HCT116 (cell line): ENCODE data around the gene INTS6. TPM values are rescaled to one million over a fixed set of nuclear protein-coding genes. Genes with fewer than 3 reads are reported as not detected.

Source experiments
- ATAC-seq: fragments of 200-7000 bp; cut with Tn5 transposase; 2 replicates; pipeline ENCODE4 v1.9.1; 2020; ENCODE audit warnings: mild to moderate bottlenecking, moderate library complexity
- BruUV-seq: library from RNA; stranded (reverse); fragments of 400-500 nt; replicated peaks from 2 replicates; lab custom pipeline; 2021; lab: Mats Ljungman, UMichigan
- CTCF ChIA-PET: fragments of 300-600 bp; sonication (Branson Sonifier 250); formaldehyde crosslinking; loops from one replicate; lab custom pipeline; 2021; ENCODE audit warnings: antibody characterized with exemption; lab: Charles Lee
- POLR2A ChIA-PET: fragments of 300-600, 350-600 bp; sonication (Branson Sonifier 250); formaldehyde crosslinking; loops from one replicate; lab custom pipeline; 2021; ENCODE audit warnings: antibody characterized with exemption; lab: Charles Lee
- RAD21 ChIA-PET, 2 experiments: fragments of 300-600 bp; sonication (Branson Sonifier 250); formaldehyde crosslinking; loops; one replicate each; lab custom pipeline; 2023; ENCODE audit warnings: low total read pairs in 2 of 2; ENCODE audit not compliant: uncharacterized antibody in 2 of 2, unreplicated experiment in 2 of 2, low non-redundant PET in 1 of 2; lab: Charles Lee
- DNase-seq: peaks from one replicate; pipeline ENCODE4 v3.0.0-alpha.2; 2010; ENCODE audit warnings: low read depth, low spot score
- H2AFZ ChIP-seq: fragments of 200-600 bp; shearing (Covaris generic), sonication (generic); 2 replicates; pipeline ENCODE4 v1.6.1; 2017; ENCODE audit warnings: low read depth, mixed run types, mixed read lengths, antibody characterized with exemption, low read length; ENCODE audit not compliant: poor library complexity, severe bottlenecking
- H3K27ac ChIP-seq: 2 replicates; pipeline ENCODE4 v1.5.1; 2012; ENCODE audit warnings: low read depth, low read length
- H3K27me3 ChIP-seq: fragments of 200-600 bp; sonication (generic); 2 replicates; pipeline ENCODE4 v1.6.1; 2016; ENCODE audit warnings: mixed run types, low read length, mixed read lengths; ENCODE audit not compliant: insufficient read depth
- H3K36me3 ChIP-seq, 2 experiments: fragments of 200-500 bp in 1 of 2; fragments of 200-600 bp in 1 of 2; sonication (Bioruptor generic) in 1 of 2; sonication (generic) in 1 of 2; 2 replicates each; pipeline versions ENCODE4 v1.5.1 to v1.6.1; 2014 to 2016; ENCODE audit warnings: low read length in 2 of 2, inconsistent platforms in 1 of 2, mixed read lengths in 1 of 2, mixed run types in 1 of 2; ENCODE audit not compliant: insufficient read depth in 2 of 2, control insufficient read depth in 1 of 2
- H3K4me1 ChIP-seq, 2 experiments: fragments of 200-600 bp in 1 of 2; sonication (generic) in 1 of 2; 2 replicates each; pipeline versions ENCODE4 v1.5.1 to v1.6.1; 2012 to 2017; ENCODE audit warnings: low read length in 2 of 2, inconsistent platforms in 1 of 2, mild to moderate bottlenecking in 1 of 2, mixed read lengths in 1 of 2, mixed run types in 1 of 2, moderate library complexity in 1 of 2; ENCODE audit not compliant: insufficient read depth in 2 of 2, control insufficient read depth in 1 of 2
- H3K4me2 ChIP-seq: fragments of 200-600 bp; sonication (generic); 2 replicates; pipeline ENCODE4 v1.6.1; 2017; ENCODE audit warnings: mixed run types, low read length, mixed read lengths
- H3K4me3 ChIP-seq, 2 experiments: fragments of 200-600 bp in 1 of 2; sonication (generic) in 1 of 2; replicated peaks in 1 of 2; 2 replicates each; pipeline ENCODE4 v1.5.1; 2011 to 2016; ENCODE audit warnings: low read length in 2 of 2, control low read depth in 1 of 2, low read depth in 1 of 2, mild to moderate bottlenecking in 1 of 2, mixed read lengths in 1 of 2, mixed run types in 1 of 2
- H3K79me2 ChIP-seq: fragments of 200-600 bp; sonication (generic); 2 replicates; pipeline ENCODE4 v1.6.1; 2017; ENCODE audit warnings: mild to moderate bottlenecking, mixed run types, low read length, moderate library complexity, mixed read lengths; ENCODE audit not compliant: insufficient read depth
- H3K9ac ChIP-seq: fragments of 200-600 bp; sonication (generic); 2 replicates; pipeline ENCODE4 v1.6.1; 2016; ENCODE audit warnings: low read length, mixed read lengths
- H3K9me2 ChIP-seq: fragments of 200-600 bp; sonication (generic), shearing (Covaris generic); 2 replicates; pipeline ENCODE4 v1.6.1; 2017; ENCODE audit warnings: mixed run types, mild to moderate bottlenecking, moderate library complexity; ENCODE audit not compliant: insufficient read depth
- H3K9me3 ChIP-seq, 2 experiments: fragments of 200-500 bp in 1 of 2; fragments of 200-600 bp in 1 of 2; sonication (Bioruptor generic) in 1 of 2; sonication (generic) in 1 of 2; 2 replicates each; pipeline ENCODE4 v1.6.1; 2014 to 2017; ENCODE audit warnings: low read length in 2 of 2, mixed read lengths in 2 of 2, inconsistent platforms in 1 of 2, low read depth in 1 of 2, mild to moderate bottlenecking in 1 of 2, mixed run types in 1 of 2, moderate library complexity in 1 of 2; ENCODE audit not compliant: control insufficient read depth in 1 of 2, insufficient read depth in 1 of 2
- H4K20me1 ChIP-seq: fragments of 200-600 bp; sonication (generic), shearing (Covaris generic); 2 replicates; pipeline ENCODE4 v1.6.1; 2017; ENCODE audit warnings: mixed run types, mild to moderate bottlenecking, moderate library complexity; ENCODE audit not compliant: insufficient read depth
- ATF3 ChIP-seq: IDR thresholded peaks from 2 replicates; pipeline ENCODE4 v1.6.1; 2012
- CBX3 ChIP-seq: IDR thresholded peaks from 2 replicates; pipeline ENCODE4 v1.6.1; 2012; ENCODE audit warnings: low read depth
- CEBPB ChIP-seq: IDR thresholded peaks from 2 replicates; pipeline ENCODE4 v1.6.1; 2012; ENCODE audit warnings: low read depth
- CTCF ChIP-seq, 3 experiments: fragments of 200-600 bp in 1 of 3; sonication (generic) in 1 of 3; IDR thresholded peaks in 2 of 3; conservative IDR thresholded peaks in 1 of 3; 2 replicates each; pipeline ENCODE4 v1.5.1; 2012 to 2017; ENCODE audit warnings: low read depth in 2 of 3, low read length in 2 of 3, antibody characterized with exemption in 1 of 3, borderline replicate concordance in 1 of 3, control low read depth in 1 of 3, mild to moderate bottlenecking in 1 of 3, mixed read lengths in 1 of 3, mixed run types in 1 of 3, moderate library complexity in 1 of 3; ENCODE audit not compliant: insufficient read depth in 1 of 3
- EGR1 ChIP-seq: IDR thresholded peaks from 2 replicates; pipeline ENCODE4 v1.6.1; 2012; ENCODE audit warnings: low read depth
- ELF1 ChIP-seq: IDR thresholded peaks from 2 replicates; pipeline ENCODE4 v1.6.1; 2012; ENCODE audit warnings: low read depth, borderline replicate concordance
- EZH2 ChIP-seq: fragments of 200-600 bp; sonication (generic); IDR thresholded peaks from 2 replicates; pipeline ENCODE4 v1.6.1; 2017; ENCODE audit warnings: antibody characterized with exemption, mixed run types
- FOSL1 ChIP-seq: IDR thresholded peaks from 2 replicates; pipeline ENCODE4 v1.6.1; 2012; ENCODE audit warnings: low read depth
- POLR2AphosphoS5 ChIP-seq: IDR thresholded peaks from 2 replicates; pipeline ENCODE4 v1.6.1; 2011; ENCODE audit warnings: mild to moderate bottlenecking, low read depth, low read length, moderate library complexity
- RAD21 ChIP-seq: IDR thresholded peaks from 2 replicates; pipeline ENCODE4 v1.6.1; 2012; ENCODE audit warnings: low read depth, mild to moderate bottlenecking
- SIN3A ChIP-seq: IDR thresholded peaks from 2 replicates; pipeline ENCODE4 v1.6.1; 2012; ENCODE audit warnings: low read depth
- SP1 ChIP-seq: IDR thresholded peaks from 2 replicates; pipeline ENCODE4 v1.6.1; 2012; ENCODE audit warnings: low read depth
- SRF ChIP-seq: IDR thresholded peaks from 2 replicates; pipeline ENCODE4 v1.6.1; 2012; ENCODE audit warnings: low read depth
- YY1 ChIP-seq: IDR thresholded peaks from 2 replicates; pipeline ENCODE4 v1.6.1; 2011; ENCODE audit warnings: low read length, low read depth, moderate library complexity, mild to moderate bottlenecking; ENCODE audit not compliant: insufficient replicate concordance; ENCODE audit errors: extremely low read depth
- ZFX ChIP-seq: fragments of 450-650 bp; IDR thresholded peaks from 2 replicates; pipeline ENCODE4 v1.6.1; 2017
- ZNF274 ChIP-seq: fragments of 200-500 bp; sonication (Bioruptor generic); IDR thresholded peaks from 2 replicates; pipeline ENCODE4 v1.6.1; 2014; ENCODE audit warnings: mild to moderate bottlenecking, low read depth, low read length, inconsistent platforms
- intact Hi-C: fragments of 100-400 bp; cut with micrococcal nuclease; formaldehyde crosslinking; loops from 2 replicates; pipeline ENCODE4 v1.10.0; 2022
- total RNA-seq: library from RNA; stranded (reverse); gene quantifications from one replicate; pipeline ENCODE4 v1.2.1, GENCODE V29; 2021; ENCODE audit not compliant: unreplicated experiment
- TF ChIP-seq, protein P1 (sequence below): IDR thresholded peaks from 2 replicates; pipeline ENCODE4 v1.6.1; 2012

Gene INTS6
- total RNA-seq, 1 experiment from 2014 or later: 44.7 TPM

DNA sequence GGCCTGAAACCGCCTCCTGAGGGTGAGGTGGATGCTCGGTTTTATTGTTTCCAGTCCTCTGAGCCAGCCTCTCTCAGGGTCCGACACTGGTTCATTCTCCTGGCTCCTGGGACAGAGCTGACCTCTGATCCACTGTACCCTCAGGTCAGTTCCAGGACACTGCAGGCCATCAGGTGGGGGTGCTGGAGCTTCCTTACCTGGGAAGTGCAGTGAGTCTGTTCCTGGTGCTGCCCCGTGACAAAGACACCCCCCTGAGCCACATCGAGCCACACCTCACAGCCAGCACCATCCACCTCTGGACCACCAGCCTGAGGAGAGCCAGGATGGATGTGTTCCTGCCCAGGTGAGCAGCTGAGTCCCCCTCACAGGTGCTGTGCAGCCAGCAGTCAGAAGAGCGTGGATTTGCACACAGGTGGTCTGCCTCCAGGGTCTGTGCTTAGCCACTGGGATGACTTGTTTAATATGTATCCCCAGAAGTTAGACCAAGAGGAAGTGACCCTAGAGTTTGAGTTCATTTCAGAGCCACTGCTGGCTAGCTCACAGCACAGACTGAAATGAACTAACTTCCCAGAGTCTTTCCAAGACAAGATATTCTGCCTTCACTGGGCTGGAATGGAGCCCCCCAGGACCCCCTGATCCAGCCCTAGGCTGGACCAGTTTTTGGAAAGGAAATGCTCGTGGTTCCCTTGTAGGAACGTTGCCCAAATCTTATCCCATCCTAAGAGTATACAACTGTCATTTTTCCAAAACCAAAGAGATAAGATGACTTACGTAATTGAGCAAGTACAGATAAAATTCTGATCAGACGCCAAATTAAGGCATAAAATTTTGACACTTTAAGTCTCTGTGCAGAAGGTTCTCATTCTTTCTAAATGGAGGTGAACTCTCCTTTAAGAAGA is 104.5 kb downstream of the INTS6 start:
- intact Hi-C loops: no loop called here

DNA sequence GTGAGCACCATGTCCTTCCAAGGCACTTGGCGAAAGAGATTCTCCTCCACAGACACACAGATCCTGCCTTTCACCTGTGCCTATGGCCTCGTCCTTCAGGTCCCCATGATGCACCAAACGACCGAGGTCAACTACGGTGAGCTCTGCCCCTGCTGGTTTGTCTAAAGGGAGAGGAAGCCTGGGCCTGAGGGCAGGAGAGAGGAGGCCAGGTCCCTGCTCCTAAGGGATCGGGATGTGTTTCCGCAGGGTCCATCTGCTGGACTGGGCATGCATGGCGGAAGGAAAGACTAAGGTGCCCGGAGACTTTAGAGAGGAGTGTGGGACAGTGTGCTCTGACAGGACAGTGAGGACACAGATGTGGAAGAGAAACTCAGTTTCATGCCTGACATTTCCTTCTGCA is 105.7 kb downstream of the INTS6 start:
- no peaks in the 10 kb centered on the region for H3K36me3 ChIP-seq
- BruUV-seq: no TSS peak
- POLR2A ChIA-PET: no interaction called here
- TF ChIP-seq ZNF274 (no peak), SP1 (no peak), CTCF (IDR thresholded peaks at IDR 0.05 in 2 of 3, conservative IDR thresholded peaks at IDR 0.05 in 1 of 3; ENCODE audit: borderline replicate concordance in 1 of 3, insufficient read depth in 1 of 3, low read depth in 2 of 3, low read length in 2 of 3) (no peak), EGR1 (no peak), POLR2AphosphoS5 (no peak), ZFX (no peak), FOSL1 (no peak), YY1 (no peak), CEBPB (no peak), EZH2 (no peak), SIN3A (no peak), CBX3 (no peak), ELF1 (no peak), SRF (no peak), RAD21 (no peak)
- TF ChIP-seq, protein P1, sequence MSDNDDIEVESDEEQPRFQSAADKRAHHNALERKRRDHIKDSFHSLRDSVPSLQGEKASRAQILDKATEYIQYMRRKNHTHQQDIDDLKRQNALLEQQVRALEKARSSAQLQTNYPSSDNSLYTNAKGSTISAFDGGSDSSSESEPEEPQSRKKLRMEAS: no peak

More for the DNA sequence above, 104.5 kb downstream of the INTS6 start:
- no TSS peak for BruUV-seq
- H2AFZ ChIP-seq: no peak overlapping the region
- no peak overlapping the region for H3K27ac ChIP-seq
- ChIA-PET CTCF (no interaction called here), RAD21 (no interaction called here), POLR2A (no interaction called here)
- H4K20me1 ChIP-seq: no peaks in the 10 kb centered on the region
- TF ChIP-seq ATF3: no peak
- H3K4me3 ChIP-seq: no peak overlapping the region
- H3K27me3 ChIP-seq: no peaks in the 10 kb centered on the region
- DNase-seq: no peak
- ATAC-seq: no peak
- no peaks in the 10 kb centered on the region for H3K9me3 ChIP-seq
- no peaks in the 10 kb centered on the region for H3K4me1 ChIP-seq
- H3K9ac ChIP-seq: no peak overlapping the region
- no peak overlapping the region for H3K4me2 ChIP-seq
- no peaks in the 10 kb centered on the region for H3K9me2 ChIP-seq
- H3K79me2 ChIP-seq: no peaks in the 10 kb centered on the region
- no peaks in the 10 kb centered on the region for H3K36me3 ChIP-seq

More for the DNA sequence above, 105.7 kb downstream of the INTS6 start:
- no peaks in the 10 kb centered on the region for H3K79me2 ChIP-seq
- no peaks in the 10 kb centered on the region for H3K9me3 ChIP-seq
- H3K4me3 ChIP-seq: no peak overlapping the region
- ATAC-seq (no peak), DNase-seq (no peak)
- H3K27ac ChIP-seq: no peak overlapping the region
- H3K27me3 ChIP-seq: no peaks in the 10 kb centered on the region
- ChIA-PET RAD21 (no interaction called here), CTCF (no interaction called here)
- no peaks in the 10 kb centered on the region for H3K9me2 ChIP-seq
- H2AFZ ChIP-seq: no peak overlapping the region
- no peaks in the 10 kb centered on the region for H3K4me1 ChIP-seq
- intact Hi-C loops: no loop called here
- no peaks in the 10 kb centered on the region for H4K20me1 ChIP-seq
- no peak overlapping the region for H3K9ac ChIP-seq
- H3K4me2 ChIP-seq: no peak overlapping the region
